ENCODE measurements around the gene CDK14.

Gene CDK14

DNA sequence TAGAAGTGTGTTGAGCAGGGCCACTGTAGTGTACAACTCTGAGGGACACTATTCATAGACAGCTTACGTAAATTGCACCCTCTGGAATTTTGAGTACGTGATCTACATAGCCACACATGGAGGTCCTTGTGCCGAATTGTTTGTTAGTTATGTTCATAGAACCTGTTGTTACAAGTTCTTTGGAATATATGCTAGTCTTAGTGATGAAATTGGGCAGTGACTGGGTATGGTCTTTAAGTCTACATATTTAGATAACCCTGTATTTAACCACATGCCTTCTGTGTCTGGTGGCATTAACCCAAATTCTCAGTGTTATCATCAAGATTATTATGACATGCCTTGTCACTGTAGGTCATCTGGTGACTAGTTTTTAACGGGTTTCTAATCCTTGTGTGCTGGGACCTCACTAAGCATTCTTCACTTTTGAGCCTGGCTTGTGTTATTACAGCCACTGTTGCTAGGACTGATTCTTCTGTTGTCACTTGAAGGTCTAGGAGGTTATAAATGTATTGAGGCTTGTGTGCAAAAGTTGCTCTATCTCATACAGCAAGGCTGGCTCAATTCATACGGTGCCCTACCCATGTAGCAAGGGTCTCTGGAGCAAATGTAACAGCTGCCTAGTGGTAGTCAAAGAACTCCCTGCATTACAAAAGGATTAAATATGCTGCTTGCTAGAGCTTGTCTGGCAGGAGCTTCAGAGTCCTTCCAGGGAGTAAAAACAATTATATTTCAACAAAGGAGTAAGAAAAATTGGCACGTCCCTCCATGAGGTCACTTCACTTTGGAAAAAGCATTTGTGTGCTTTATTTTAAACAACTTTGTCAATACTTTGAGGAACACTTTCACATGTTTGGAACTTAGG is 65.4 kb downstream of the CDK14 start:
- peak overlapping the region; percentile 48 for H3K27ac ChIP-seq (ENCODE audit: low read depth, low read length)
- peaks cover 30% of the 10 kb centered on the region for H3K4me1 ChIP-seq (ENCODE audit: control insufficient read depth, insufficient read depth, low read length)
- H3K4me3 ChIP-seq (ENCODE audit: low read depth, low read length): no peak overlapping the region
- H3K27me3 ChIP-seq (ENCODE audit: control insufficient read depth, insufficient read depth, low read length): no peaks in the 10 kb centered on the region
- no peaks in the 10 kb centered on the region for H3K36me3 ChIP-seq (ENCODE audit: control insufficient read depth, insufficient read depth, low read length)
- no peak overlapping the region for H3K9ac ChIP-seq (ENCODE audit: low read depth, low read length)
- no peaks in the 10 kb centered on the region for H3K9me3 ChIP-seq (ENCODE audit: control insufficient read depth, insufficient read depth, low read length)

DNA sequence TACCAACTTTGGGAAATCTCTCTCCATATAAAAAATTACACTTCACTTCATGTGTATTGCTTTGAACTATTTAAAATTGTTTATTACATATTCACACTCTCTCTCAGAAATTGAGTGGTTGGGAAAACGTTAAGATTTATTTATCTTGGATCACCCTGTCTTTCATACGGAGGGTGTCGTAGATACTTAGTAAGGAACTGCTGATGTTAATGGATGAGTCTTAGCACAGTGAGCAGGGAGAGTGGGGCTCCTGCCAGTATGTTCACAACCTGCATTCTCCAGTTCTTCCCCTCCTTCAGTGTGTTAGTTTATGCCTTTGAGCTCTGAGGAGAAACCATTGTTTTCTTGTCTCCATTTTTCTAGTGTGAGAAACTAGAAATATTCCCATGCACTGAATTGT is 67.1 kb downstream of the CDK14 start:
- no peak overlapping the region for H3K4me3 ChIP-seq (ENCODE audit: low read depth, low read length)
- no peaks in the 10 kb centered on the region for H3K27me3 ChIP-seq (ENCODE audit: control insufficient read depth, insufficient read depth, low read length)
- H3K27ac ChIP-seq (ENCODE audit: low read depth, low read length): no peak overlapping the region
- H3K4me1 ChIP-seq (ENCODE audit: control insufficient read depth, insufficient read depth, low read length): peaks cover 30% of the 10 kb centered on the region
- H3K9me3 ChIP-seq (ENCODE audit: control insufficient read depth, insufficient read depth, low read length): no peaks in the 10 kb centered on the region
- H3K36me3 ChIP-seq (ENCODE audit: control insufficient read depth, insufficient read depth, low read length): no peaks in the 10 kb centered on the region
- H3K9ac ChIP-seq (ENCODE audit: low read depth, low read length): no peak overlapping the region

DNA sequence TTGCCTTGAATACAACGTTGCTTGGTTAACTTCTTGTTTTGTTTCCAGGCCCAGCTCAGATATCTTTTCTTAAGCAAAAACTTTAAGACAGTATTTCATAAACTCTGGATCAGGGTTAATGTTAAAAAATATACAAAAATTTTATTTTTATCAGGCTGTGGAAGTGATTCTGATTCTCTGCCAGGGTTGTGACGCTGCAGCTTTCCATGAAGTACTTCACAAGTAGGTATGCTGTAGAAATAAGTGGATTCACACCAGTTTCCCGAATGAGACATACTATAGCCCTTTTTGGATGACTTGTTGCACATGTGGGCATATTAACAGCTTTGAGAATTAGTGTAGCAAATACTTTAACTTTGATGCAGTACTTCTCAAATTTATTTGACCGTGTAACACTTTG is 70.1 kb downstream of the CDK14 start:
- Histone ChIP-seq H3K9ac (ENCODE audit: low read depth, low read length) (no peak overlapping the region), H3K4me1 (ENCODE audit: control insufficient read depth, insufficient read depth, low read length) (peaks cover 20% of the 10 kb centered on the region), H3K27ac (ENCODE audit: low read depth, low read length) (no peak overlapping the region), H3K27me3 (ENCODE audit: control insufficient read depth, insufficient read depth, low read length) (no peaks in the 10 kb centered on the region), H3K9me3 (ENCODE audit: control insufficient read depth, insufficient read depth, low read length) (no peaks in the 10 kb centered on the region), H3K4me3 (ENCODE audit: low read depth, low read length) (no peak overlapping the region), H3K36me3 (ENCODE audit: control insufficient read depth, insufficient read depth, low read length) (no peaks in the 10 kb centered on the region)

DNA sequence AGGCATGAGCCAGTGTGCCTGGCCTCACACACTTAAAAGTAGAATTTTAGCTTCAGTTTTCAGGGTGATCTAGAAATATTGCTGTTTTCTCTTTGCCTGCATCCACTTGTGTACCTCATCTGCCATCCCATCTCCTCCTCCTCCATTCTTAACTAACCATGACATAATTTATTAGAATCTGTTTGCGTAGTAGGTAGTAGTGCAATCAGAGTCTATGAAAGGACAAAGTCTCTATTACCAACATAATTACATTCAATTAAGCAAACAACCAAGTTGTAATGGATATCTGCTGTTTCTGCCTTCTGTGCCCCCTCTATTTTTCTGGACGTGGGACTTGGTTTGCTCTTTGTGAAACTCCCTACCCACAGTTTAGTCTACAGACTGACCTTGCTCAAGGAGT is 72.9 kb downstream of the CDK14 start:
- Histone ChIP-seq H3K27ac (ENCODE audit: low read depth, low read length) (no peak overlapping the region), H3K4me3 (ENCODE audit: low read depth, low read length) (no peak overlapping the region), H3K9me3 (ENCODE audit: control insufficient read depth, insufficient read depth, low read length) (no peaks in the 10 kb centered on the region), H3K27me3 (ENCODE audit: control insufficient read depth, insufficient read depth, low read length) (no peaks in the 10 kb centered on the region), H3K9ac (ENCODE audit: low read depth, low read length) (no peak overlapping the region), H3K4me1 (ENCODE audit: control insufficient read depth, insufficient read depth, low read length) (no peaks in the 10 kb centered on the region), H3K36me3 (ENCODE audit: control insufficient read depth, insufficient read depth, low read length) (no peaks in the 10 kb centered on the region)

DNA sequence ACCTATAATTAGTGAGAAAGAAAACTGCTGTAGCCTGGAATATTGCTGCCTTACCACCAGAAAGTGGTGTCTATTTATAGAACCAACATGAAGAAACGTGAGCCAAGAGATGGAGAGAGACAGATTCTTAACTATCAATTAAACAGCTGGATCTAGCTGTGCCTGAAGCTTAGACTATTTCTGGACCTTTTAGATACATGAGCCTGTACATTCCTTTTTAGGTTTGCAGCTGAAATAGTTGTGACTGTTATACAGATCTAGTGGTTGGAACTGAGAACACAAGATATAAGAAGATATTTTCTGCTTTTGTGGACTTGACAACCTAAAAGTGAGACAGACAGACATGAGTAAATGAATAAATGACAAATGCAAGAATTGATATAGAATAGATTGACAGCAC is 73.4 kb downstream of the CDK14 start:
- Histone ChIP-seq H3K36me3 (ENCODE audit: control insufficient read depth, insufficient read depth, low read length) (no peaks in the 10 kb centered on the region), H3K9me3 (ENCODE audit: control insufficient read depth, insufficient read depth, low read length) (no peaks in the 10 kb centered on the region), H3K27me3 (ENCODE audit: control insufficient read depth, insufficient read depth, low read length) (no peaks in the 10 kb centered on the region), H3K27ac (ENCODE audit: low read depth, low read length) (no peak overlapping the region), H3K9ac (ENCODE audit: low read depth, low read length) (no peak overlapping the region), H3K4me3 (ENCODE audit: low read depth, low read length) (no peak overlapping the region), H3K4me1 (ENCODE audit: control insufficient read depth, insufficient read depth, low read length) (no peaks in the 10 kb centered on the region)

DNA sequence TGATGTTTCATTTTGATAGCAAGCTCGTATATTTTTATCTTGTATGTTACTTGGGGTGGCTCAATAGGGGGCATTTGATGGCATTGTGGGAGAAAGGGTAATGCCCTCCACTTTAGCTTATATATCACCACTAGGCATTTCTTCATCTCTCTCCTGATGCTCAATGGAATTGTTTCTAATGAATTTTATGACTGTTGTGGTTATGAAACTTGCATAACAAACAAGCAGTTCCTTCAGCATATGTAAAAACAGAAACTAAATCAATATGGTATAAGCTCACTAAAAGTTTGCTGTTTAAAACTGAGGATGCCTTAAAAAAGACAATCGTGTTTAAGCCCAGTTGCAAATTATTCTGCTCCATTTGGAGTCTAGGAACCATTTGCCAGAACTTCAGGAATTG is 75.5 kb downstream of the CDK14 start:
- H3K27ac ChIP-seq (ENCODE audit: low read depth, low read length): no peak overlapping the region
- H3K9me3 ChIP-seq (ENCODE audit: control insufficient read depth, insufficient read depth, low read length): no peaks in the 10 kb centered on the region
- no peaks in the 10 kb centered on the region for H3K4me1 ChIP-seq (ENCODE audit: control insufficient read depth, insufficient read depth, low read length)
- no peak overlapping the region for H3K9ac ChIP-seq (ENCODE audit: low read depth, low read length)
- H3K36me3 ChIP-seq (ENCODE audit: control insufficient read depth, insufficient read depth, low read length): no peaks in the 10 kb centered on the region
- no peak overlapping the region for H3K4me3 ChIP-seq (ENCODE audit: low read depth, low read length)
- no peaks in the 10 kb centered on the region for H3K27me3 ChIP-seq (ENCODE audit: control insufficient read depth, insufficient read depth, low read length)

DNA sequence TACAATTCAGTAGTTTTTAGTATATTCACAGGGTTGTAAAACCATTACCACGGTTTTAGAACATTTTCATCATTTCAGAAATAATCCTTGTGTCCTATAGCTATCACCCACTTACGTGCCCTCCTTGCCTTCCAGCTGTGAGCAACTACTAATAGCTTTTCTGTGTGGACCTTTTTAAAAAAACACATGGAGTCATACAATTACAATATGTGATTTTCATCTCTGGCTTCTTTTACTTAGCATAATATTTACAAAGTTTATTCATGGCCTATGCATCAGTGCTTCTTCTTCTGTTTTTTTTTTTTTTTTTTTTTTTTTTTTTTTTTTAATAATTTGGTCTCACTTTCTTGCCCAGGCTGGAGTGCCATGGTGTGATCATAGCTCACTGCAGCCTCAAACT is 76.1 kb downstream of the CDK14 start:
- Histone ChIP-seq H3K4me1 (ENCODE audit: control insufficient read depth, insufficient read depth, low read length) (peaks cover 5% of the 10 kb centered on the region), H3K4me3 (ENCODE audit: low read depth, low read length) (no peak overlapping the region), H3K36me3 (ENCODE audit: control insufficient read depth, insufficient read depth, low read length) (no peaks in the 10 kb centered on the region), H3K27me3 (ENCODE audit: control insufficient read depth, insufficient read depth, low read length) (no peaks in the 10 kb centered on the region), H3K9me3 (ENCODE audit: control insufficient read depth, insufficient read depth, low read length) (no peaks in the 10 kb centered on the region), H3K9ac (ENCODE audit: low read depth, low read length) (no peak overlapping the region), H3K27ac (ENCODE audit: low read depth, low read length) (no peak overlapping the region)

DNA sequence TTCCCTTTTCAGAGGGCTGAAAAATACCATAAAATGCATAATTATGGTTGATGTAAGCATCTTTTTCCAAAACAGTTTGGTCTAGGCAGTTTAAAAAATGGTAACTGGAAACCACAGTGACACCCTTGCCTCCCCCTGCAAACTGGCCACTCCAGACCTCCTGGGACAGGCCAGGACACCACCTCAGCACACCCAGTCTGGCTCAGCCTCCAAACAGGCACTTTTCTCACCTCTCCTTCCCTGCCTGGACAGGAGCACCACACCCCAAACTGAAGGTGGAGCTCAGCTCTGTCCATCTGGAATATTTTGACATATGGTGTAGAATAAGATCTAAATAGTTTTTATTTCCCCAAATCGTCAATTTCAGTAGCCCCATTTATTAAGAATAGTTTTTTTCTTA is 78.5 kb downstream of the CDK14 start:
- Histone ChIP-seq H3K9ac (ENCODE audit: low read depth, low read length) (no peak overlapping the region), H3K4me3 (ENCODE audit: low read depth, low read length) (no peak overlapping the region), H3K27ac (ENCODE audit: low read depth, low read length) (no peak overlapping the region), H3K27me3 (ENCODE audit: control insufficient read depth, insufficient read depth, low read length) (no peaks in the 10 kb centered on the region), H3K36me3 (ENCODE audit: control insufficient read depth, insufficient read depth, low read length) (no peaks in the 10 kb centered on the region), H3K9me3 (ENCODE audit: control insufficient read depth, insufficient read depth, low read length) (no peaks in the 10 kb centered on the region), H3K4me1 (ENCODE audit: control insufficient read depth, insufficient read depth, low read length) (peaks cover 21% of the 10 kb centered on the region)

DNA sequence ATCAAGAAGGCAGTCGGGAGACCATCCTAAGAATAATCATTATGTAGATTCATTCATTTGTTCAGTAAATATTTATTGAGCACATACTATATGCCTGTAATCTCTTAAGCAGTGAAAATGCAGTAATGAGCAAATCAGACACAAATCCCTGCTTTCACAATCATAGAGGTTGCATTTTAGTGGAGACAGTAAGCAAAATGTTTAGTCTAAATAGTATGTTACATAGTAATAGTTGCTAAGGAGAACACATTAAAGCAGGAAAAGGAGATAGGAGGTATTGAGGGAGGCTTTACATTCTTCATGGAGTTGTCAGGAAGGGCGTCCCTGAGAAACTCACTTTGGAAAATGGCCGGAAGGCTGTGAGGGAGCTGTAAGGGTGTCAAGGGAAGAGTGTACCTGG is 79.9 kb downstream of the CDK14 start:
- Histone ChIP-seq H3K4me3 (ENCODE audit: low read depth, low read length) (no peak overlapping the region), H3K9ac (ENCODE audit: low read depth, low read length) (no peak overlapping the region), H3K27ac (ENCODE audit: low read depth, low read length) (no peak overlapping the region), H3K36me3 (ENCODE audit: control insufficient read depth, insufficient read depth, low read length) (no peaks in the 10 kb centered on the region), H3K4me1 (ENCODE audit: control insufficient read depth, insufficient read depth, low read length) (peaks cover 28% of the 10 kb centered on the region), H3K27me3 (ENCODE audit: control insufficient read depth, insufficient read depth, low read length) (no peaks in the 10 kb centered on the region), H3K9me3 (ENCODE audit: control insufficient read depth, insufficient read depth, low read length) (no peaks in the 10 kb centered on the region)

DNA sequence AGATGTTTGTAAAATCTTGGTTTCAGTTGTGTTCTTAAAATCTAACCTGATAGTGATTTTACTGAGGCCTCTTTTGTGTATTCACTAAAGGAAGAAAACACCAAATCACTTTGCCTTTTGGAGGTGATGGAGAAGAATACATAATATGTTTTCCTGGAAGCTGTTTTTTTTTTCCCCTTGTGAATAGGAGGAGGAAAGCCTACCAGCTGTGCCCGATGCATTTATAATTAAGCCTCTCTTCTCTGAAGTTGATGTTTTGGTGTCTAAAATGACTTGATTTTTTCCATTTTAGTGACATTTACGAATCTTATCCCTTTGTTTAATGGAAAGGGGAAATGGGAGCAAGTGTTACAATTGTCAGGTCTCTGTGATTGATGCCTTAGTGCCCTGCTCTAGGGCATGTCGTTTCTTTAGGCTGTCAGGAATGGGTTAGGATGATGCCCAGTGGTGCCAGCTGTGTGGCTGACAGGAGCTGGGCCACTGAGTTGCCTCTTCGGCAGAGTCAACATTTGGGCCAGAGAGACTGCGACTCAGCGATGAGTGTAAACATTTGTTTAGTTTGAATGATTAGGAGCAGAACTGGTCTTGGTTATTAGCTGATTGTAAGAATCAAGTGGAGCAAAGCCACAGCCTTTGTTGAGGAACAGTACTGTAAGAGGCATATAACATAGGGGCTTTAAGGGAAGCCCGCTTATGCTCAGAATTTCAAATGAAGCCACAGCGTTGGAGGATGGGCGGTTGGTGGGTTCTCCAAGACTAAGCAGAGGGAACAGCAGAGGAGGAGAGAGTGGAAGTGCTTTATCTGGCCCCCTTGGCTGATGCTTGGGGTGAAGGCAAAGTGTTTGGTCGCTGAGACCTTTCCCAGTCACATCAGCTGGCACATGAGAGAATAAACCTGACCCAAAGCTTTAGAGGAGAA is 81.6 kb downstream of the CDK14 start:
- no peaks in the 10 kb centered on the region for H3K27me3 ChIP-seq (ENCODE audit: control insufficient read depth, insufficient read depth, low read length)
- peaks cover 32% of the 10 kb centered on the region for H3K4me1 ChIP-seq (ENCODE audit: control insufficient read depth, insufficient read depth, low read length)
- no peaks in the 10 kb centered on the region for H3K36me3 ChIP-seq (ENCODE audit: control insufficient read depth, insufficient read depth, low read length)
- H3K9me3 ChIP-seq (ENCODE audit: control insufficient read depth, insufficient read depth, low read length): no peaks in the 10 kb centered on the region
- no peak overlapping the region for H3K9ac ChIP-seq (ENCODE audit: low read depth, low read length)
- no peak overlapping the region for H3K27ac ChIP-seq (ENCODE audit: low read depth, low read length)
- H3K4me3 ChIP-seq (ENCODE audit: low read depth, low read length): no peak overlapping the region

DNA sequence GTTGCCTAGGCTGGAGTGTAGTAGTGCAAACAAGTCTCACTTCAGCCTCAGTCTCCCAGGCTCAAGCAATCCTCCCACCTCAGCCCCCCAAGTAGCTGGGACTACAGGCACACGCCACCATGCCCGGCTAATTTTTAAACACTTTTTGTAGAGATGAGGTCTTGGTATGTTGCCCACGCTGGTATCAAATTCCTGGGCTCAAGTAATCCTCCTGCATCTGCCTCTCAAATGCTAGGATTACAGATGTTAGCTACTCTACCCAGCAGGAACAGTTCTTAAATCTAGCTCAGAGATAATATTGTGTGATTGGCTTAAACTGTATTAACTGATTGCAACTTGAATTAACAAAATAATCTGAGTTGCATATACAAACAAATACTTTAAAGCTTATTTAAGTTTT is 82.9 kb downstream of the CDK14 start:
- Histone ChIP-seq H3K9me3 (ENCODE audit: control insufficient read depth, insufficient read depth, low read length) (no peaks in the 10 kb centered on the region), H3K9ac (ENCODE audit: low read depth, low read length) (no peak overlapping the region), H3K4me1 (ENCODE audit: control insufficient read depth, insufficient read depth, low read length) (peaks cover 32% of the 10 kb centered on the region), H3K27me3 (ENCODE audit: control insufficient read depth, insufficient read depth, low read length) (no peaks in the 10 kb centered on the region), H3K4me3 (ENCODE audit: low read depth, low read length) (no peak overlapping the region), H3K36me3 (ENCODE audit: control insufficient read depth, insufficient read depth, low read length) (no peaks in the 10 kb centered on the region), H3K27ac (ENCODE audit: low read depth, low read length) (no peak overlapping the region)

Data from HUES48 (cell line).